ENCODE results near the gene ZBTB45.

GRCh38 chr19:58536852-58537798 is 17.5 kb upstream of the ZBTB45 start:
- TF ChIP-seq REST (IDR thresholded peaks at IDR 0.05; ENCODE audit: insufficient read depth in 1 of 2, low read depth in 2 of 2, low read length in 2 of 2) (no peak), POLR2AphosphoS5 (IDR thresholded peaks at IDR 0.05; ENCODE audit: low read depth, low read length) (no peak), TAF1 (IDR thresholded peaks at IDR 0.05; ENCODE audit: borderline replicate concordance, insufficient read depth, low read length) (no peak), SIN3A (IDR thresholded peaks at IDR 0.05; ENCODE audit: borderline replicate concordance, insufficient read depth, low read length) (no peak)
